Body of pancreas (tissue), 4 donors: ENCODE results near the gene MAP1B. TPM values are rescaled to one million over a fixed set of nuclear protein-coding genes. Genes with fewer than 3 reads are reported as not detected.

Source experiments
- ATAC-seq: fragments of 150-250 bp; one replicate; pipeline ENCODE4 v1.9.1; 2016
- DNase-seq, 4 donors: peaks; one replicate each; pipeline ENCODE4 v3.0.0-alpha.2; 2019
- H3K27ac ChIP-seq, 4 donors: fragments of 200-600 bp; sonication (generic); 1 replicate in 3 of 4; 2 replicates in 1 of 4; pipeline versions ENCODE4 v1.5.1 to v1.6.1; 2016 to 2019; ENCODE audit warnings: mild to moderate bottlenecking in 1 of 4, mixed read lengths in 1 of 4, moderate library complexity in 1 of 4
- H3K27me3 ChIP-seq, 2 donors: fragments of 200-600 bp; sonication (generic); one replicate each; pipeline ENCODE4 v1.6.0; 2016; ENCODE audit warnings: mild to moderate bottlenecking in 1 of 2
- H3K36me3 ChIP-seq, 2 donors: fragments of 200-600 bp; sonication (generic); replicated peaks in 1 of 2; 2 replicates each; pipeline ENCODE4 v1.5.1; 2016; ENCODE audit warnings: low read depth in 2 of 2; ENCODE audit not compliant: insufficient read depth in 1 of 2
- H3K4me1 ChIP-seq: fragments of 200-600 bp; sonication (generic); one replicate; pipeline ENCODE4 v1.6.0; 2016
- H3K4me3 ChIP-seq, 2 donors: fragments of 200-600 bp; sonication (generic); 1 replicate in 1 of 2; 2 replicates in 1 of 2; pipeline ENCODE4 v1.5.1; 2016 to 2019
- H3K9me3 ChIP-seq, 3 donors: fragments of 200-600 bp; sonication (generic); 1 replicate in 2 of 3; 2 replicates in 1 of 3; pipeline ENCODE4 v1.5.1; 2016
- CTCF ChIP-seq, 7 experiments: fragments of 450-650 bp in 4 of 7; fragments of 200-600 bp in 3 of 7; sonication (generic) in 3 of 7; IDR thresholded peaks; one replicate each; pipeline ENCODE4 v1.5.1; 2016 to 2019; ENCODE audit warnings: antibody characterized with exemption in 7 of 7
- POLR2A ChIP-seq, 3 donors: fragments of 450-650 bp; IDR thresholded peaks; one replicate each; pipeline ENCODE4 v1.6.1; 2016; ENCODE audit warnings: antibody characterized with exemption in 3 of 3, mild to moderate bottlenecking in 2 of 3
- WGBS, 2 donors: methylation state at CpG; one replicate each; pipeline ENCODE4 v1.1.5; 2017; 5-methylcytosine and 5-hydroxymethylcytosine counted together
- intact Hi-C: fragments of 100-400 bp; cut with DNase I; formaldehyde crosslinking; loops from one replicate; pipeline ENCODE4 v1.15.1; 2023
- total RNA-seq, 2 donors: library from RNA; depleted of rRNA; stranded (reverse); fragments of >200 nt; gene quantifications; one replicate each; pipeline ENCODE4 v1.1.0, GENCODE V29; 2016

The MAP1B gene
- total RNA-seq, 2 donors from 2014 or later: 30.4 to 69.9 TPM

- intact Hi-C loops: no loop called here
- ATAC-seq (no peak), DNase-seq (no peak)
- no peak overlapping the region for H3K4me3 ChIP-seq
- no peaks in the 10 kb centered on the region for H3K4me1 ChIP-seq
- TF ChIP-seq CTCF (IDR thresholded peaks at IDR 0.05) (no peak), POLR2A (IDR thresholded peaks at IDR 0.05) (no peak)
- H3K27me3 ChIP-seq: no peaks in the 10 kb centered on the region
- H3K9me3 ChIP-seq: peaks cover 0 to 6% (median 0%) of the 10 kb centered on the region in 3 donors
- no peak overlapping the region for H3K27ac ChIP-seq
- 75 to 78% methylated on average over 9 of the region's 9 CpGs for WGBS, 2 donors
- H3K36me3 ChIP-seq: no peaks in the 10 kb centered on the region
These were observed 16.6 kb downstream of the MAP1B start for GRCh38 chr5:72123764-72124376.

GRCh38 chr5:72125271-72125940 is 18.1 kb downstream of the MAP1B start:
- Histone ChIP-seq H3K27ac (no peak overlapping the region), H3K4me3 (no peak overlapping the region), H3K27me3 (no peaks in the 10 kb centered on the region), H3K4me1 (no peaks in the 10 kb centered on the region), H3K9me3 (no peaks in the 10 kb centered on the region), H3K36me3 (no peaks in the 10 kb centered on the region)
- TF ChIP-seq CTCF (IDR thresholded peaks at IDR 0.05): no peak
- no peak for TF ChIP-seq POLR2A (IDR thresholded peaks at IDR 0.05)
- 74 to 90% methylated on average over 1 of the region's 1 CpG for WGBS, 2 donors
- DNase-seq: no peak
- ATAC-seq: no peak
- intact Hi-C loops: no loop called here

GRCh38 chr5:72125941-72126620 is 18.8 kb downstream of the MAP1B start:
- WGBS, 2 donors: 8 to 10% methylated on average over 1 of the region's 1 CpG
- TF ChIP-seq POLR2A (IDR thresholded peaks at IDR 0.05): no peak
- no peak for TF ChIP-seq CTCF (IDR thresholded peaks at IDR 0.05)
- H3K9me3 ChIP-seq: no peaks in the 10 kb centered on the region
- H3K36me3 ChIP-seq: no peaks in the 10 kb centered on the region
- H3K27ac ChIP-seq: no peak overlapping the region
- H3K27me3 ChIP-seq: no peaks in the 10 kb centered on the region
- H3K4me1 ChIP-seq: no peaks in the 10 kb centered on the region
- DNase-seq (no peak), ATAC-seq (no peak)
- no peak overlapping the region for H3K4me3 ChIP-seq
- intact Hi-C loops: no loop called here

GRCh38 chr5:72126796-72127195 is 19.5 kb downstream of the MAP1B start:
- ATAC-seq (no peak), DNase-seq (no peak)
- WGBS, 2 donors: 84 to 95% methylated on average over 2 of the region's 2 CpGs
- Histone ChIP-seq H3K27me3 (no peaks in the 10 kb centered on the region), H3K9me3 (no peaks in the 10 kb centered on the region), H3K4me1 (no peaks in the 10 kb centered on the region), H3K4me3 (no peak overlapping the region), H3K27ac (no peak overlapping the region), H3K36me3 (no peaks in the 10 kb centered on the region)
- intact Hi-C loops: no loop called here
- TF ChIP-seq POLR2A (IDR thresholded peaks at IDR 0.05) (no peak), CTCF (IDR thresholded peaks at IDR 0.05) (no peak)
